ENCODE data around the gene GPATCH8.

GRCh38 chr17:44523672-44523972 is 20.4 kb upstream of the GPATCH8 start:
- no peak for TF ChIP-seq YY1 (IDR thresholded peaks at IDR 0.05; ENCODE audit: low read depth)
- no peak for TF ChIP-seq JUND (IDR thresholded peaks at IDR 0.05)
- TF ChIP-seq EZH2phosphoT487 (IDR thresholded peaks at IDR 0.05; ENCODE audit: borderline replicate concordance, low read depth) = no peak
- TF ChIP-seq CTCF (IDR thresholded peaks at IDR 0.05) = no peak
- no peak for TF ChIP-seq POLR2AphosphoS5 (IDR thresholded peaks at IDR 0.05; ENCODE audit: low read depth, low read length)
- TF ChIP-seq USF2 (IDR thresholded peaks at IDR 0.05; ENCODE audit: borderline replicate concordance, low read depth, low read length) = no peak
- TF ChIP-seq NFIC (IDR thresholded peaks at IDR 0.05; ENCODE audit: borderline replicate concordance) = no peak
- no peak for TF ChIP-seq GABPA (IDR thresholded peaks at IDR 0.05; ENCODE audit: low read depth)
- TF ChIP-seq CHD2 (IDR thresholded peaks at IDR 0.05; ENCODE audit: low read length, partially characterized antibody) = no peak
- no peak for TF ChIP-seq TEAD4 (IDR thresholded peaks at IDR 0.05; ENCODE audit: borderline replicate concordance, insufficient read depth)
- no peak for TF ChIP-seq PBX3 (IDR thresholded peaks at IDR 0.05)
